ENCODE data around the gene SCARB2.

The SCARB2 gene

GRCh38 chr4:76224171-76224570, 10.5 kb upstream of the SCARB2 start:
- DNase-seq, result no peak

- no peak for DNase-seq
Observed at GRCh38 chr4:76219299-76220055, 5.9 kb upstream of the SCARB2 start.

GRCh38 chr4:76216975-76217814, 3.6 kb upstream of the SCARB2 start:
- no peak for DNase-seq

GRCh38 chr4:76216524-76216923, 2.9 kb upstream of the SCARB2 start:
- DNase-seq, result no peak

GRCh38 chr4:76215077-76215476, 1.5 kb upstream of the SCARB2 start:
- no peak for DNase-seq

GRCh38 chr4:76214177-76214675, 602 bp upstream of the SCARB2 start:
- DNase-seq, result peak; percentile 72

- DNase-seq, result peak; percentile 24
Observed at GRCh38 chr4:76212851-76213414, 691 bp downstream of the SCARB2 start.

- no peak for DNase-seq
Observed at GRCh38 chr4:76211769-76212708, 1.6 kb downstream of the SCARB2 start.

GRCh38 chr4:76210452-76210851, 3.2 kb downstream of the SCARB2 start:
- no peak for DNase-seq

- DNase-seq, result no peak
Observed at GRCh38 chr4:76209881-76210280, 3.7 kb downstream of the SCARB2 start.

- DNase-seq, result peak; percentile 61
Observed at GRCh38 chr4:76208005-76208765, 5.4 kb downstream of the SCARB2 start.

- no peak for DNase-seq
Observed at GRCh38 chr4:76207549-76207948, 6.1 kb downstream of the SCARB2 start.

- no peak for DNase-seq
Observed at GRCh38 chr4:76206222-76206942, 7.2 kb downstream of the SCARB2 start.

GRCh38 chr4:76205476-76205875, 8.1 kb downstream of the SCARB2 start:
- DNase-seq, result no peak

- DNase-seq, result no peak
Observed at GRCh38 chr4:76204936-76205335, 8.7 kb downstream of the SCARB2 start.

- no peak for DNase-seq
Observed at GRCh38 chr4:76203541-76203940, 10.1 kb downstream of the SCARB2 start.

GRCh38 chr4:76201276-76201675, 12.3 kb downstream of the SCARB2 start:
- peak; percentile 75 for DNase-seq

GRCh38 chr4:76200771-76201231, 12.8 kb downstream of the SCARB2 start:
- DNase-seq, result peak; percentile 75

- peak; percentile 43 for DNase-seq
Observed at GRCh38 chr4:76199664-76200211, 13.9 kb downstream of the SCARB2 start.

Data from NCI-H1092 treated with DMSO at 0.1 percent for 48 hours (cell line).